Measurements from ENCODE around the gene FRMD6.

- TF ChIP-seq POLR2A (IDR thresholded peaks at IDR 0.05) (no peak), CTCF (IDR thresholded peaks at IDR 0.05) (no peak)
Observed at GRCh38 chr14:51638071-51638944, 13.4 kb upstream of the FRMD6 start.

Measured in uterus (tissue), 2 donors.